DMS79 treated with DMSO at 0.1 percent for 48 hours (cell line): Measurements from ENCODE around the gene DRD3.

Experiments
- DNase-seq: peaks from one replicate; lab custom pipeline; 2025; lab: John Stamatoyannopoulos, UW

DRD3 gene

DNA sequence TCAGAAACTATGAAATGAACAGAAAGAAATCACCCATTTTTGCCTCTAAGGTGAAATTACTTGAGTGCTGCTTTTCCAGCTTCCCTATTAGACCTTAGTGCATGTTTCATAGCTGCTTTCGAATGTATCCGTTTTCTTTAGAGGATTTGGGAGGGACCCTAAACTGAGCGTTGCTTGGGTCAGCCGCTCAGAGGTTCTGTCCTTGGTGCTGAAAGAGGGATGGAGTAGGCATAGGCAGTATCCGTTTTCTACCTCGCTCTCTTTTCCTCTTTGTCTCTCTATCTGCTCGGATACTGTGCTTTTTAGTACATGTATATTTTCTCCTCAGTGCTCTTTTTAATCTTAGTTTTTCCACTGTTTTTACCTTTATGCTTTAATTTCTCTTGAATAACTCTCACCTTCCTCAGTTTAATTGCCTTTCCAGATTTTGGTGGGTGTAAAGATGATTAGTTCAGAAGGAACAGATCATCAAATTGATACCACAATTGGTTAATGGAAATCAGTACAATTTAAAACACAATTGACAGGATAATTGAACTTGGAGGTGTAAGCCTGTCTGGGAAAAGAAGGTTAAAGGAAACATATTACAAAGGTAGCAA lies at the start of gene DRD3:
Gene DRD3 (minus strand): TSS at position 283 of the 599 bp plus-strand sequence. CDS start 7,060 bp downstream, outside the sequence.
- DNase-seq, result no peak

DNA sequence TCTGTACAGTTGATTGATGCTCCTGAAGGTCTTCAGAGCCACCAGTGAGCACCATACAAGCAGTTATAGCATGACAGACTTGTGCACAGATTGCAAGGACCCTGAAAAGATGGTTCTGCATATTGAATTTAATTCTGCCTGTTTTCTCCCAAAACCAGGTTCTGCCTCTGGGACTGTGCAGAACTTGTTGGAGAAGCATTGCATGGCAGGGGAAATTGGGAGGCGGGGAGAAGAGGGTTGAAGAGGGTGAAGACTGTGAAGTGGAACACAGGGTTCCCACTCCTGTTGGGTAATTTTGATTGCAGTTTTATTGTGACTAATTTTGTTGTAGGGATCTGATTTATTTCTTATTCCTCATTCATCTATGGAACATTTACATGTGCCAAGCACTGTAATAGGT lies 48.2 kb upstream of the DRD3 start:
- no peak for DNase-seq

GRCh38 chr3:114226313-114226712 lies 47.5 kb upstream of the DRD3 start:
- no peak for DNase-seq

- no peak for DNase-seq
These were observed 44.3 kb upstream of the DRD3 start for GRCh38 chr3:114223143-114223542.

GRCh38 chr3:114221881-114222264 lies 43.0 kb upstream of the DRD3 start:
- no peak for DNase-seq

GRCh38 chr3:114221165-114221880 lies 42.5 kb upstream of the DRD3 start:
- no peak for DNase-seq

- DNase-seq, result no peak
These were observed 40.9 kb upstream of the DRD3 start for GRCh38 chr3:114219741-114220140.

- DNase-seq, result no peak
These were observed 39.8 kb upstream of the DRD3 start for GRCh38 chr3:114218578-114219185.

DNA sequence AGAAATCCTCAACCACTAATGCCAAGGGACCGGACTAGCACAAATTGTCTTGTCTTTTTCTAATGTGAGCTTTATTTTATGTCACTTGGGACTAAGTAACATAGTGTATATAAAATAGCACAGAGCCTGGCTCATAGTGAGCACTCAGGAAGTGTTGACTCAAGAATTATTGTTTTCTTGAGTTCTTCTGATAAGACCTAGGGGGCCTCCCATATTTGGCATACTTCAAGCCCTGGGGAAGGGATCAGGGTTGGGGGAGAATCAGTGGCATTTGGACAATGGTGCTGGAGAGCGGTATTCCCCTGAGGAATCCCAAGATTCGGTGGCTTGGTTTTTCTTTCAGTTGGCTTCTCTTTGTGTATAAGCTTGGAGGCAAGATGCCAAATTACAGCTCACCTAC lies 39.2 kb upstream of the DRD3 start:
- no peak for DNase-seq

GRCh38 chr3:114217266-114217665 lies 38.4 kb upstream of the DRD3 start:
- DNase-seq, result peak; percentile 81

DNA sequence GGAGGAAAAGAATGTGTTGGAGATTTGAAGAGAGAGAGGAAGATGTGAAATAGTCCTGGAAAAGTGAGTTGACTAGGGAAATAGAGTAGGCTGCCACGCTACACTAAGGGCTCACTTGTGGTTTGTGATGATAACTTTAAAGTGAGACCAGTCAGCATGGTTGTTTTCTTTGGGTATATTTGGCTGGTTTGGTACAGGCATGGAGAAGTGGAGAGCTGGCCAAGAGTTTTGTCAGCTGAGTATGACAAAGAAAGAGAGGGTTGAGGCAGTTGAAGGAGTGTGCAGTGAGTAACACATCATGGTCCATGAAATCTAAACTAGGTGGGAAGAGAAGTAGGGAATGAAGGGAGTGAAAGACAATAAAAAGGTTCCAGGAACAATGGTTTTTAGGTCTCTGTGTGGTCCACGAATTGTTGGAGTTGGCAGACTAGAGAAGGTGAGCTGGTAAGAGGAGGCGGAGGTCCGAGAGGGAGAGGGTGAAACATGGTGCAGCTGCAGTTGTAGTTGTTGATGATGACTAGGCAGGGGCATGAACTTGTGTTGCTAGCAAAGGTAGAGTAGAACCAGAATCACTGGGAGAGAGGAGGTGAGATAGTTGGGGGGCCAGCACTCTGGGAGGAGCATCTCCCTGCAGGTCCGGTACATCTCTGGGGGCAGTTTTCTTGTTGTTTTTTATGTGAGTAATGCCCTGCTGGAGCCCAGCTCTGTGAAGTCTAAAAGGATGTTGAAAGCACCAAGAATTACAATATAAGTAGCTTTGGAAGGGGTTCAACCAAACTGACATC lies 37.5 kb upstream of the DRD3 start:
- DNase-seq, result peak; percentile 4

DNA sequence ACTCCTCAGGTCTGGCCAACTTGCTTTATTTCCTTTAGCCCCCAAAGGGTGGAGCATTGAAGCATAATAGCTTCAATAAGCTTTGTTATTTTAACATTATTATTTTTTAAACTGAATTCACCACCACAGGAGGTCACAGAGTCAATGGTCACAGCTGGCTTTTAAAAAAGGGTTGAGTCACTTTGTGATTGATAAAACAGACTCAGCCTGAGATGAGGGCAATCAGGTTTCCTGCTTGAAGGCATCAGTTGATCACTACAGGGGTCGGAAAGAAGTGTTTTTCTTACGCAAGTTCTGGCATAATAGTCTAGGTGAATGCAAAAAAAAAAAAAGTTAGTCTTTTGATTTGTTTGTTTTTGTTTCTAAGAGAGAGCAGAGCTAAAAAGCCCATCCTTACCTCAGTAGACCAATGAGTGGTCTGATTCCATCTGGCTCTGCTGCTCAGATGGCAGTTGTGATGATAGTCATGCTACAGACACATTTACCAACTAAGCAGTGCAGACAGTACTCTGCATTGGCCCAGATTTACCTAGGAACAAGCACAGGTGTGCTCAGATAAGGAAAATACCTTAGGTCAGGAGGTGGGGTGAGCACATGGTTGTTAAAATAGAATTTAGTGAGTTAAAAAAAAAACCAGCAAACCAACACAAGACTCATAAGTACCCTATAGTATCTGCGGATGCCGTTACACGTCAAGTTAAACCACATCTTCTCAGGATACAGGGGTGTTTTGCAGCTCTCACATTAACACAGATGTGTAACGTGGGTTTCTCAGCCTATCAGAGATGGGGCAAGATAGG lies 35.9 kb upstream of the DRD3 start:
- DNase-seq, result no peak

DNA sequence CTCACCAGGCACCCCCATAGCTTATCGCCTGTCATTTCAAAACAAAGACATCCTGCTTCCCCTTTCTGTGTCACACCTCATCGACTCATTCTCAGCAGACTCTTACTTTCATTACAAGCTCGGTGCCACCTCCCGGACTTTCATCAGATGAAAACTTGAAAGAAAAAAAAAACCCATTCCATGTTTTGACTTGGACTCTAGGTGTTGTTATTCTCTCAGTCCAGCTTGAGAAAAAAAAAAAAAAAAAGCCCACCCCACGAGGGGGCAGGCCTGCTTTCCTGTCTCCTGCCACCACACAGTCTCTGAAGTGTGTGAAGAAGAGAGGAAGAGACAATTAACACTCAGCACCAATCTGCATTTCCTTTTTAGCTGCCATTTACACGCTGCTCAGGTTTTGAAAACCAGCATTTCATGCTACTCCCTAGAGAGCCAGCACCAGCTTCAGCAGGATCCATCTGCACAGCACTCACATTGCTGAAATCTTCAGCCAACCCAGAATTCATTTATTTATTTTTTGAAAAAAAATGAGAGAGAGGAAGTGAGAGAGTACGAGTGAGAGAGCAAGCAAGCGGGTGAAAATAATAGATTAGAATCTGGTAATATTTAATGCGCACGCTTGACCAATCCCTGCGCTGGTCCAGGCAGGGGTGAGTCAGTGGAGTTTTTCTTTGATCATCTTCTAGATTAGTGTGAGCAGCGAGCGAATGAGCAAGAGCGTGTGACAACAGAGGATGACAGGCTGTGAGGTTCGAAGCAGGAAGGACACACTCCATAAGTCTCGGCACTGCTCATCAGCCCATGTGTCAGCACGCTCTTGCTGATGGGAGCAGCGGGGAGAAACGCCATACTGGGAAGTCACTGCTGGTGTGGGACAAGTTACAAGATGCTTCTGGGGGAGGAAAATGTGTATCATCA lies 35.0 kb upstream of the DRD3 start:
- DNase-seq, result peak; percentile 39

- peak; percentile 39 for DNase-seq
These were observed 34.4 kb upstream of the DRD3 start for GRCh38 chr3:114213292-114213626.

GRCh38 chr3:114212646-114213045 lies 33.8 kb upstream of the DRD3 start:
- no peak for DNase-seq

DNA sequence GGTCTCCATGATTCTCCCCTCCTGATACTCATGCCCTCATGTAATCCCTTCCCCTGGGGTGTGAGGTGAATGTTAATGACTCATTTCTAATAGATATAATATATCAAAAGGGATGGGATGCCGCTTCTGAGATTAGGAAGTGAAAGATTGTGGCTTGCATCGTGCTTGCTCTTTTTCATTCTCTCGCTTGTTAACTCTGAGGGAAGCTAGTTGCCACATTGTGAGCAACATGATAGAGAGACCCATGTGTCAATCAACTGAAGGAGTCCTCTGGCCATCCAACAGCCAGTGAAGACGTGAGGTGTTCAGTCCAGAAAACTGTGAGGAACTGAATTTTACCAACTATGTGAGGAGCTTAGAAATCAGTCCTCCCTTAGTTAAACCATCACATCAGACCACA lies 28.9 kb upstream of the DRD3 start:
- DNase-seq, result no peak

GRCh38 chr3:114206342-114206741 lies 27.5 kb upstream of the DRD3 start:
- DNase-seq, result no peak

DNA sequence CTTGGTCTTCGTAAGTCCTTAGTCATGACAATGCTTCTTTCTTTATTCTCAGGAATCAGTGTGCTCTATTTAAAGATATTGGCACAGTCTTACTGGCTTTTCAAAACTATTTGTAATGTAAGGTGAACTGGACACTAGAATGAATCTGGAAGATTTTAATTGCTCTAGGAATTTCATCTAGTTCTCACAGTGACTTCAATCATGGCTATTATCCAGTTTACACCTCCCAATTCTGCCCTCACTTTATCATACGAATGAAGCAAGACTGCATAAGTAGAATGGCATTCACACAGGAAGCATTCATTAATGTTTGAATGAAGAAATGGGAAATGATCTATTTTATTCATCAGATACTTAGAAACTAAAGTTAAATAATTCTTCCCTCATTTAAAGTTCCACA lies 26.7 kb upstream of the DRD3 start:
- no peak for DNase-seq

DNA sequence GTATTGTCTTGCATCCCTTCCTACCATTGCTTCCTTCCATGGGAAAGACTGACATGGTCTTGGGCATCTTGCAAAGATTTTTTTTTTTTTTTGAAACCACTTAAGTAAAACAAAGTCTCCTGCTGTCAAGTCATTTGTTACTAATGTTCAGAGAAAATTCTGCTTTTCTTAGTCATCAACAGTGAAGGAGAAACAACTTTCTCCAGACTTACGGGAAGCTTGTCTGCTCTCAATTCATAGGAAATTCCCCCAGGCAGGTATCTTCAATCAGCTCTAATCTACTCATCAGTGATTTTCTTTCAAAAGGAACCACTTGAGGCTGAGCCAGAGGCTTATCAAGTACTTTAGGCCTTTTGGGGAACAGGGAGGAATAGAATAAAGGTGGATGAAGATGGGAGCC lies 15.9 kb upstream of the DRD3 start:
- DNase-seq, result peak; percentile 10

- DNase-seq, result no peak
These were observed 13.3 kb upstream of the DRD3 start for GRCh38 chr3:114192136-114192535.

- DNase-seq, result no peak
These were observed 7.6 kb upstream of the DRD3 start for GRCh38 chr3:114186501-114186900.
